Vagina (tissue), 2 donors: ENCODE data around the gene CHRNB1. TPM values are rescaled to one million over a fixed set of nuclear protein-coding genes. Genes with fewer than 3 reads are reported as not detected.

ENCODE experiments used
- DNase-seq, 2 donors: peaks; one replicate each; pipeline ENCODE4 v3.0.0-alpha.2; 2017; ENCODE audit errors: extremely low spot score in 2 of 2
- H3K27ac ChIP-seq: fragments of 200-600 bp; sonication (generic); one replicate; pipeline ENCODE4 v1.5.1; 2019
- H3K27me3 ChIP-seq: fragments of 200-600 bp; sonication (generic); one replicate; pipeline ENCODE4 v1.5.1; 2019
- H3K36me3 ChIP-seq, 2 donors: fragments of 200-600 bp; sonication (generic); one replicate each; pipeline ENCODE4 v1.5.1; 2017 to 2019
- H3K4me1 ChIP-seq: fragments of 200-600 bp; sonication (generic); one replicate; pipeline ENCODE4 v1.5.1; 2019
- H3K4me3 ChIP-seq, 2 donors: fragments of 200-600 bp; sonication (generic); 1 replicate in 1 of 2; 2 replicates in 1 of 2; pipeline ENCODE4 v1.5.1; 2016 to 2019
- H3K9me3 ChIP-seq: fragments of 200-600 bp; sonication (generic); one replicate; pipeline ENCODE4 v1.5.1; 2019
- CTCF ChIP-seq, 3 experiments: fragments of 450-650 bp in 2 of 3; fragments of 200-600 bp in 1 of 3; sonication (generic) in 1 of 3; IDR thresholded peaks; one replicate each; pipeline ENCODE4 v1.5.1; 2017 to 2019; ENCODE audit warnings: antibody characterized with exemption in 3 of 3, mild to moderate bottlenecking in 2 of 3, moderate library complexity in 2 of 3
- POLR2A ChIP-seq, 2 donors: fragments of 450-650 bp; IDR thresholded peaks; one replicate each; pipeline ENCODE4 v1.6.1; 2017; ENCODE audit warnings: antibody characterized with exemption in 2 of 2, mild to moderate bottlenecking in 2 of 2, moderate library complexity in 2 of 2
- POLR2AphosphoS5 ChIP-seq, 2 donors: sonication (generic); formaldehyde crosslinking; IDR thresholded peaks; one replicate each; pipeline ENCODE4 v1.9.0; 2017; ENCODE audit warnings: antibody characterized with exemption in 2 of 2, mild to moderate bottlenecking in 2 of 2, low read depth in 1 of 2; ENCODE audit not compliant: insufficient read depth in 1 of 2
- intact Hi-C: fragments of 100-400 bp; cut with DNase I; formaldehyde crosslinking; loops from one replicate; pipeline ENCODE4 v1.15.1; 2023
- total RNA-seq: library from RNA; depleted of rRNA; stranded (reverse); fragments of >200 nt; gene quantifications from one replicate; pipeline ENCODE4 v1.2.3, GENCODE V29; 2016

The CHRNB1 gene
- total RNA-seq, 1 donor from 2014 or later, result 5.9 TPM

DNA sequence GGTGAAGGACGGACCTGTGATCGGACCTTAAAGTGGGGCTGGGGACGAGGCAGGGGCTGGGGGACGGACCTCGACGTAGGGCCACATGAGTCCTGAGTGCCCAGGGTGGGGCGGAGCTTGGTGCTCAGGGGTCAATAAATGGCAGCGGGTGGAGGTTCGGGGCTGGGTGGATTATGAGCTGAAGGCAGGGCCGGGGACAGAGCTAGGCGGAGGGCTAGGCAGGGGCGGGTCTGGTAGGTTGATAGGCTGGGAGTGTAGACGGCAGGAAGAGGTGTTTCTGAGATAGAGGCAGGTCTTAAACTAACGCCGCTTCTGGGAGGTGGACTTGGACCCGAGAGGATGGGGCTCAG lies 733 bp downstream of the CHRNB1 start:
- H3K36me3 ChIP-seq, result no peaks in the 10 kb centered on the region
- H3K27me3 ChIP-seq, result no peaks in the 10 kb centered on the region
- no peak for TF ChIP-seq CTCF (IDR thresholded peaks at IDR 0.05)
- TF ChIP-seq POLR2A (IDR thresholded peaks at IDR 0.05), result no peak
- no peak for TF ChIP-seq POLR2AphosphoS5 (IDR thresholded peaks at IDR 0.05; ENCODE audit: insufficient read depth in 1 of 2, low read depth in 1 of 2)
- intact Hi-C loops, result no loop called here
- H3K9me3 ChIP-seq, result no peaks in the 10 kb centered on the region
- H3K4me3 ChIP-seq, result peak overlapping the region; percentile 32 to 33
- peaks cover 29% of the 10 kb centered on the region for H3K4me1 ChIP-seq
- DNase-seq, result no peak
- H3K27ac ChIP-seq, result peak overlapping the region; percentile 58

DNA sequence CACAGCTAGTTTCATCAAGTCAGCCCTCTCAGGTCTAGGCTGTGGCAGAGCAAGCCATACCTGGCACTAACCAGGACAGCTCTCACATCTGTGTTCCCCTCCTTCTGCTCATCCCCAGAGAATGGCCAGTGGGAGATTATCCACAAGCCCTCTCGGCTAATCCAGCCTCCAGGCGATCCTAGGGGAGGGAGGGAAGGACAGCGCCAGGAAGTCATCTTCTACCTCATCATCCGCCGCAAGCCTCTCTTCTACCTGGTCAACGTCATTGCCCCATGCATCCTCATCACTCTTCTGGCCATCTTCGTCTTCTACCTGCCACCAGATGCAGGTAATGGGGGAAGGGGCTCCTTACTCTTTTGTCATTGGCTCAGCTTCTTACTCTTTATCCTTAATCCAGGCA lies 3.6 kb downstream of the CHRNB1 start:
- Histone ChIP-seq H3K27me3 (no peaks in the 10 kb centered on the region), H3K36me3 (no peaks in the 10 kb centered on the region), H3K9me3 (no peaks in the 10 kb centered on the region), H3K27ac (no peak overlapping the region), H3K4me1 (peaks cover 24% of the 10 kb centered on the region), H3K4me3 (no peak overlapping the region)
- TF ChIP-seq CTCF (IDR thresholded peaks at IDR 0.05), result no peak
- no peak for TF ChIP-seq POLR2A (IDR thresholded peaks at IDR 0.05)
- no peak for TF ChIP-seq POLR2AphosphoS5 (IDR thresholded peaks at IDR 0.05; ENCODE audit: insufficient read depth in 1 of 2, low read depth in 1 of 2)
- intact Hi-C loops, result no loop called here
- no peak for DNase-seq

- Histone ChIP-seq H3K36me3 (peaks cover 0 to 25% of the 10 kb centered on the region in 2 donors), H3K27ac (no peak overlapping the region), H3K27me3 (no peaks in the 10 kb centered on the region), H3K4me3 (no peak overlapping the region), H3K9me3 (no peaks in the 10 kb centered on the region), H3K4me1 (peaks cover 21% of the 10 kb centered on the region)
- DNase-seq, result no peak
- intact Hi-C loops, result no loop called here
- no peak for TF ChIP-seq POLR2A (IDR thresholded peaks at IDR 0.05)
- TF ChIP-seq CTCF (IDR thresholded peaks at IDR 0.05), result no peak
- no peak for TF ChIP-seq POLR2AphosphoS5 (IDR thresholded peaks at IDR 0.05; ENCODE audit: insufficient read depth in 1 of 2, low read depth in 1 of 2)
Observed at GRCh38 chr17:7459961-7460545, 15.2 kb downstream of the CHRNB1 start.

GRCh38 chr17:7460850-7461660 lies 16.2 kb downstream of the CHRNB1 start:
- no peak for TF ChIP-seq POLR2A (IDR thresholded peaks at IDR 0.05)
- TF ChIP-seq CTCF (IDR thresholded peaks at IDR 0.05), result no peak
- no peak for TF ChIP-seq POLR2AphosphoS5 (IDR thresholded peaks at IDR 0.05; ENCODE audit: insufficient read depth in 1 of 2, low read depth in 1 of 2)
- Histone ChIP-seq H3K36me3 (peaks cover 0 to 35% of the 10 kb centered on the region in 2 donors), H3K4me1 (peaks cover 28% of the 10 kb centered on the region), H3K27me3 (no peaks in the 10 kb centered on the region), H3K27ac (no peak overlapping the region), H3K4me3 (no peak overlapping the region), H3K9me3 (no peaks in the 10 kb centered on the region)
- DNase-seq, result no peak
- intact Hi-C loops, result no loop called here
